Activated T-cell treated with anti-CD3 and anti-CD28 coated beads for 1 hour (primary cell): ENCODE measurements around the gene SLCO2B1.

ENCODE experiments used
- DNase-seq: peaks from one replicate; pipeline ENCODE4 v3.0.0-alpha.2; 2020; ENCODE audit warnings: low read depth

The SLCO2B1 gene

DNA sequence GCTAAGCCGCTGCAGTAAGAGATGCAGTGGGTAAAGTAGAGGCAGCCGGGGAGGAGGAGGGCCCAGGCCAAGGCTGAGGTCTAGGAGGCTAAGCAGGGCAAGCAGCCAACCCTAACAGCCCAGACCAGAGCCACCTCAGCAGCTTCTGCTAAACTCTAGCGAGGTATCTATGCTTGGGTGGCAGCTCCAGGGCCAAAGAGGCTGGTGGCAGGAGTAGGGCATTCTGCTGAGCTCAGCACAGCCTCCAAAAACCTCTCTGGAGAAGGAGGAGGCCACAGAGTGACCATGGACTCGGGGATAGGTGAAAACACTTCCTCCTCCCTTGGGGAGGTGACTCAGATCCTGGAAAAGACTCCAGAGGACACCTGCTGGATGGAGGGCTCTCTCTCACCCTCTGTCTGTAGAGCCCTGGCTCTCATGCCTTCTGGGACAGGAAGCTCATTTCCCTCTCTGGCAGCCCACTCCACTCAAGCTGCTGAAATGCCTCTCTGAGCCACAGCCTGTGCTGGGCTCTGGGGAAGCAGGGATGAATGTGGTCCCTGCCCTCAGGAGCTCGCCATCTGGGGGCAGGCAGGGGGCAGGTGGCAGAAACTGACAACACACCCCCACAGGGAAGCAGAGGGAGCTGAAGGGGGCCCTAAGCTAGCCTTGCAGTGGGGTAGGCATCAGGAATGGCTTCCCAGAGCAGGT, 73.2 kb downstream of the SLCO2B1 start:
- no peak for DNase-seq

DNA sequence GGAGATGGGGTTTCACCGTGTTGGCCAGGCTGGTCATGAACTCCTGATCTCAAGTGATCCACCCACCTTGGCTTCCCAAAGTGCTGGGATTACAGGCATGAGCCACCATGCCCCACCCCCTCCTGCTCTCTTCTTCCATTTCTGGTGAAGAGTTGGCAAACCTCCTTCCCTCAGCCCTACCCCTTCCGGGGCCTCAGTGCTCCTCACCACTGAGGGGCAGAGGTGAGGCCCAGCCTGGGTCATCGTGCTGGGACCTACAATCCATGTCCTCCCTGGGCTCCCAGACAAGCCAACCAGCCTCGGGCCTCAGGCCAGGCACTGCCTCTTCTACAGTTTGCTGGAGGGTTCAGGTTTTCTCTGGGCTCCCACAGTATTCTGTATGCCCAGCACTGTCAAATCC, 74.9 kb downstream of the SLCO2B1 start:
- no peak for DNase-seq

DNA sequence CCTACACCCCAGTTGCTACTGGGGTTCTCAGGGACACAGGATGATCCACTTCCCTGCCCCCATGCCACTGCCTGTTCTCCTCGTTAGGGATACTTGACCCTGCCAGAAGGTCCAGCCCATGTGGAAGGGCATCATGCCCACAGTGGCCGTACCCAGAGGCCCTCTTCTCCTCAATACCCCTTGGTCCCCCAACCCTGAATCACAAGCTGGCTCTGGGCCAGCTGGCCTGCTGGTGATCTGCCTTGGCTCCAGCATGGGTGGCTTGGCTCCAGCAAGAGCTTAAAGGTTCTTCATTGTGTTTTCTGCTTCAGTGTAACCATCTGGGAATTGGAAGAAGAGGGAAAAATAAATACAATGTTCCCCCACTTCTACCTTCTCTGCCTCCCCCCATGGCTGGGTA, 78.6 kb downstream of the SLCO2B1 start:
- DNase-seq = no peak

DNA sequence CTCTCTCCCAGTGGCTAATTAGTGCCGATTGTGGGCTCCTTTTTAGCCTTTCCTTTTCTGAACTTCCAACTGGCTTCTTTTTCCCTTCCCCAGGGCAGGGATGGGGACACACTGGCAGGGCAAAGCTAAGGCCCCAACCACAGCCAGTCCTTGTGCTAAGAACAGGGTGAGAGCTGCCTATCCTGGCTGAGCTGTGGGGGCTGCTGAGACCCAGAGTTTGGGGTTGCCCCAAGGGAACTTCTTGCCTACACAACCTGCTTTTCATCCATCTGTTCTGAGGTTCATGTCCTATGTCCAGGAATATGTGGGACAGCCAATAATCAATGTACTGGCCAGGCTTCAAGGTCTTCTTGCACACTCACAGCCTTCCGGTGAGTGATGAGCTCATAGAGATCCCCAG, 79.7 kb downstream of the SLCO2B1 start:
- DNase-seq = no peak

DNA sequence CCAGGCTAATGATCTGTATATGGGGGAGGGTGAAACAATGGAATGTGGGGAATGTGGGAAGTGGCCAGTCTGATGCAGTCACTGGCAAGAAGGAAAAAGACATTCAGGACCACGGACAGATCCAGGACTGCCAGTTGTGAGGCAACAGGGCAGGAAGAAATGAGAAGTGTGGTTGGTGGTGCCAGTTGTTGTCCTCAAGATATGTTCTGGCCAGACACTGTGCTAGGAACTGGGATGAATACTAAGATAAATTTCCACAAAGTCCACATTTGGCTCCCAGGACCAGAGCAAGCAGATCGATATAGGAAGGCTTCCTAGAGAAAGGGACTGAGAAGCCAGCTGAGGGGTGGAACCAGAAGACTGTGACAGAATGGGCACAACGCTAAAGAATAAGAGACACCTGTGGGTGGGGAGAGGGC, 82.9 kb downstream of the SLCO2B1 start:
- DNase-seq = no peak

DNA sequence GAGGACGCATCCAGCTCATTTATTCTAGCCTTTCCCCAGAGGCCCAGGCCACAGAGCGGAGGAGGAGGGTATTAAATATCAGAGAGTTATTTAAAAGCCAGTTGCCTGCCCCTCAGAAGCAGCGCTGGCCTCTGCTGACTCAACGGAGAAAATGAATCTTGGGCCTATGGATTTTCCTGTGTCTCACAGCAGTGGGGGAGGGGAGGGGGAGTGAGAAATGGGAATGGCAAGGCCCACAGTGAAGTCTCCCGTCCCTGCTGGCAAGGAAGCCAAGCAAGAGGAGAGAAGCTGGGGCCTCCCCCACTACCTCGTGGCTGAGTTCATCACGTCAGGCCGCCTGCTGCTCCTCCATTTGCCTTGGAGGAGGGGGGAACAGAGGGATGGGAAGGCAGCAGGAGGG, 85.2 kb downstream of the SLCO2B1 start:
- no peak for DNase-seq

DNA sequence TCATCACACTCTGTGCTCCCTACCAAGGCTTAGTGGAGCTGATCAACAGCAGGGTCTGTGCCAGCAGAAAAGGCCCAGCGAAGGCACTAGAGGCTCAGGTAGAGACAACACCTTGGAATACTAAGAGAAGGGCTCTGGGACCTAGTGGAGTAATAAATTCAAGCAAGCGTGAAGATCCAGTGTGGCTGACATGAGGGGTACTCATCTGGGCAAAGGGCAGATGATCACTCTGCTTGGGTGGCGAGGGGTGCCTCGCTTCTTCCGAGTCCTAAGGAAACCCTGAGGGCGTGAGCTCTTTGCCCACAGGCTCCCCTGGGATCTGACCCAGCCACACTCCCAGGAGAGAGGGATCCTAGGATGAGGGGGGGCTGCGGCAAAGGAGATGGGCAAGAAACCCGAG, 86.1 kb downstream of the SLCO2B1 start:
- DNase-seq = no peak

DNA sequence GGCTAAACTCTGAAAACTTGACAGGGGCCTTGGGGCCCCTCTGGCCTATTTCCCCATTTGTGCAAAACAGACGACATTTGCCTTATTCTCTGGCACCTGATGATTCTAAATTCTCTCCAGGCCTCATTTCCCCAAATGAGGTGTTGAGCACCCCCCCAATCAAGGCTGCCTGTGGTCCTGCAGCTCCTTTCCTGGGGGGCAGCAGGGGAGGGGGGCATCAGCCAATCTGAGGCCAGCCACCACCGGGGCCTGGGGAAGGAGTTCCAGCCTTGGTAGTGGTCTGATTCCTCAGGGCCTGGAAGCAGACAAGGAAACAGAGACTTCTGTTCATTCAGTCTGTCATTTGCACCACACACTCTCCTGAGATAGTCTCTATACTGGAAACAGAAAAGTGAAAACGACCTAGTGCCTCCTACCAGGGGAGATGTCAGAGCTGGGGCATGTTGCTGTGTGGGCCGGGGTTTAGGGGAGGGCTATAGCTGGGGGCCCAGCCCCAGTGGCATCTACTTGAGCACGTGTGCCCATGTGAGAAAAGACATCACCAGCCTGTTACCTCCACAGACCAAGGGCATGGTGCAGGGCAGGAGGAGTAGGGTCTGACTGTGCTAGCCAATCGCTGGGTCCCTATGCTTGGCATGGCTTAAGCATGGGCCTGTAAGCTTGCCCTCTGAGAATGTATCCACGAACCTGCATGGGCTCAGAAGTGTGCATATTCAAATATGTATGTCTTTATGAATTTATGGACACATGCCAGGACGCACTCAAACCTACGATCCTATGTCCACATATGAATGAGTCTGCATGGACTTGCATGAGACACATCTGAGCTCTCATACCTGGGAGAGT, 87.9 kb downstream of the SLCO2B1 start:
- no peak for DNase-seq

DNA sequence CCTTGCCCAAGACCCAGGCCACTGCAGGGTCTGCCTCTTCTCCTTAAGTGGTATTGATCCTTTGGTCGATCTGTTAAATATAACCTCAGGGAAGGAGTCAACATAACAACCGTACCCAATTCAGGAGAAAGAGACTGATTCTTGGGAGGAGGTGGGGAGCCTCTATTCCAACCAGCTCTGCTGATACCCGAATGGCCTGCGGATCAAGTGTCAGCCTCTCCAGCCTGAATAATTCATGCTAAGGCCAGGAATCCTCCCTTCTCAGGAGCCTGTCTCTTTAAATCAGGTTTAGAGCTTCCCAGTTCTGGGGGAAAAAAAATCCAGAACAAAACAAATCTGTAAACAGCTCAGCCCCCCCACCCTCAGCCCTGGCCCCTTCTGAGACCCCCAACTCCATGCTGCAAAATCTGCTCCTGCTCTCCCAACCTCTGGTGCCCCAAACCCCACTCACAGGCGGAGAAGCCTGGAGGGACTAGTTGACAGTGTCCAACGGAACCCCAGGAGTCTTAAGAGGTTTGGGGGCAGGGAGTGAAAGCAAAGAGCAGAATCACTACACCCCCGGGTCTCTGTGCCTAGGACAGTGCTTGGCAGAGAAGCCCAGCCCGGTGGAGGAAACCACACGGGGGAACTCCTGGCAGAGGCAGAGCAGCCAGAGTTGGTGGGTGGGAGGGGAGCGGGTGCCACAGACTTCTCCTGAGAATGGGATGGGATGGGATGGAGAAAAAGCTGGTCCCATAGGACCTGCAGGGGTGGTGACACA, 88.8 kb downstream of the SLCO2B1 start:
- DNase-seq = no peak

DNA sequence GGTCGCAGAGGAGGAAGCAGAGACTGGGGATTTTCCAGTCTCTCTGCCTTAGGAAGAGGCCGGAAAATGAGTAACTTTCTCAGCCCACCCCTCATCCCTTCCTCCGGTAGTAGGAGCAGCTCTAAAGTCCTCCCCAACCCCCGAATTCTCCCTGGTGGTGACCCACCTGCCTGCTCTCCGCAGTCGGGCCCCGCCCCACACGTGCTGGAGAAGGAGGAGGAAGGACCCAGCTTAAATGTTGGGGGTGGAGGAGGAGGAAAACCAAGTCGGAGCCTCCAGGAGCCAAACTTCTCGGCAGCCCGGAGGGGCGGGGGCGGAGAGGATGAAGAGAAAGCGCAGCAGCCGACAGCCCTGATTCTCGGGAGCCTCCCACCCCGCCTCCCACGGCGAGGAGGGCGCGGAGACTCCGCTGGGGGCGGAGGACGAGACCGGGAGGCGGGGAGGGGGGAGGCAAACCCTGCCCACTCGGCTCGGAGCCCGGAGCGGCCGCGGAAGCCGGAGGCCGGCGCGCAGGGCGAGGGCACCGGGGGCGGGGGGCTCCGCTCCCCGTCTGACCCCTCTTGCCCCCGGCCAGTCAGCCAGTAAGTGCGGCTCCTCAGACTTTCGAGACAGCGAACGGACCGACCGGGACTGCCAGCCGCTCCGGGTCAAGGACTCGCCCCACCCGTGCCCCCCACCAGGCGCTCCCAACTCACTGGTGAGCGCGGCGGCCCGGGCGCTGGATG, 89.6 kb downstream of the SLCO2B1 start, which contains the start of gene TPBGL:
Gene TPBGL (plus strand): TSS at position 464 of the 725 bp plus-strand sequence. CDS start 276 bp downstream, outside the sequence.
- no peak for DNase-seq

DNA sequence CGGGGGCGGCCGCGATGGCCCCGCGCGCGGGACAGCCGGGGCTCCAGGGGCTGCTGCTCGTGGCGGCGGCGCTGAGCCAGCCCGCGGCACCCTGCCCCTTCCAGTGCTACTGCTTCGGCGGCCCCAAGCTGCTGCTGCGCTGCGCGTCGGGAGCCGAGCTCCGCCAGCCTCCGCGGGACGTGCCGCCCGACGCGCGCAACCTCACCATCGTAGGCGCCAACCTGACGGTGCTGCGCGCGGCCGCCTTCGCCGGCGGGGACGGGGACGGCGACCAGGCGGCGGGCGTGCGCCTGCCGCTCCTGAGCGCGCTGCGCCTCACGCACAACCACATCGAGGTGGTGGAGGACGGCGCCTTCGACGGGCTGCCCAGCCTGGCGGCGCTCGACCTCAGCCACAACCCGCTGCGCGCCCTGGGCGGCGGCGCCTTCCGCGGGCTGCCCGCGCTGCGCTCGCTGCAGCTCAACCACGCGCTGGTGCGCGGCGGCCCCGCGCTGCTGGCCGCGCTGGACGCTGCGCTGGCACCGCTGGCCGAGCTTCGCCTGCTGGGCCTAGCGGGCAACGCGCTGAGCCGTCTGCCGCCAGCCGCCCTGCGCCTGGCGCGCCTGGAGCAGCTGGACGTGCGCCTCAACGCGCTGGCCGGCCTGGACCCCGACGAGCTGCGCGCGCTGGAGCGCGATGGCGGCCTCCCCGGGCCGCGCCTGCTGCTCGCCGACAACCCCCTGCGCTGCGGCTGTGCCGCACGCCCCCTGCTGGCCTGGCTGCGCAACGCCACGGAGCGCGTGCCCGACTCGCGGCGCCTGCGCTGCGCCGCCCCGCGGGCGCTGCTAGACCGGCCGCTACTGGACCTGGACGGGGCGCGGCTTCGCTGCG, 90.4 kb downstream of the SLCO2B1 start:
- DNase-seq = peak; percentile 76

DNA sequence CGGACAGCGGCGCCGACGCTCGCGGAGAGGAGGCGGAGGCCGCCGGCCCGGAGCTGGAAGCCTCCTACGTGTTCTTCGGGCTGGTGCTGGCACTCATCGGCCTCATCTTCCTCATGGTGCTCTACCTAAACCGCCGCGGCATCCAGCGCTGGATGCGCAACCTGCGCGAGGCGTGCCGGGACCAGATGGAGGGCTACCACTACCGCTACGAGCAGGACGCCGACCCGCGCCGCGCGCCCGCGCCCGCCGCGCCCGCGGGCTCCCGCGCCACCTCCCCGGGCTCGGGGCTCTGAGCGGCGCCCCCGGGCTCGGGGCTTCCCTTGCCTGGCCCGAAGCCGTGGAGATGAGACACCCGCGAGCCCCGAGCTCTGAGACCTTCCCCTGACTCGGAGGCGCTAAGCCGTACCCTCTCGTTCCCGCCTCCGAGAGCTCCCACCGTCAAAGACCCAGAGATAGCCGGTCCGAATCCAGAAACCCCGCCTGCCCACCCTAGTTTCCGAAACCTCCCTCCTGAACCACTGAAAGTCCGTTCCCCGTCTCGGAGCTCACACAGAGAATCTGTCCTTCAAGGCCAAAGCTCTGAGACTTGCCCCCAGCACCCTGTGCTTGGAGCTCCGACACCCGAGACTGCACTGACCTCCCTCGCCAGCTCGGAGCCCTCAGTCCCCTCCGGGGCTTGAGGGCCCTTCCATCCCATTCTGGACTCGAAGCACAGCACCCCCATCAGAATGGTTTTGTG, 91.2 kb downstream of the SLCO2B1 start:
- no peak for DNase-seq

DNA sequence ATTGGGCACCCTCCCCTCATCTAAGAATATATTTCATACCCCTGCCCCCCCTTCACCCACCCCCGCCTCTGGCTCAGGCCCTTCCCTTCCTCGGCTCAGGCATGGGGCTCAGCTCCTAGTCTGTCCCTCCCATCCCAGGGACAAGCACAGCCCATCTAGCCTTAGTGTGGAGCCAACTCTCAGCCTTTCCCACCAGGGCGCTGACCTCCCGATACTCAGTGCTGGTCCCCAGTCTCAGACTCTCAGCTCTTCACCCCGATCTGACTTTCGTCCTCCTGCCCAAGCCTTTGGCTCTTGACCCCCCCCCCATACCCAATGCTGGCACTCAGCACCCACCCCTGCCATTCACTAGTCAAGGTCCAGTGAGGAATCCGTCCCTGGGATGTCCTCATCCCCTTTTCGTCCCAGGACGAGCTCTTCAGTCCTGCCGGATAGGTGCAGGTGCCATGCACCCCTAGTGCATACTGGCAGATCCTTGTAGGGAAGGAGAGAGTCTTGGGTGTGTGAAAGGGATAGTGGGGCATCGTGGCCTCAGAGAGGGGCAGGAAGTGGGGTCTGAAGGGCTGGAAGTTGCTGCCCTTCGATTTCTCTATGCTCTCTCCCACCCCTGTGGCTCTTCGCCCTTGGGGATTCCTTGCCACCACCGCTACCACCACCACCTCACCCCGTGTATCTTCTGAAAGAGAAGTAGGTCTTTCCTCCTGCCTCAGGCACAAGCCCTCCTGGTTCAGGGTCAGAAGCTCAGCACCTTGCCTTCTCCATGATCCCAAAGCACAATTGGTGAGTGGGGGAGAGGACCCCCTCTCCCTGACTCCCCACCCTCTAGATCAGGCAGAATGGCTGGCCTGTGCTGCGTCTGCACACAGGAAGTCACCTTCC, 92.1 kb downstream of the SLCO2B1 start:
- DNase-seq = no peak

DNA sequence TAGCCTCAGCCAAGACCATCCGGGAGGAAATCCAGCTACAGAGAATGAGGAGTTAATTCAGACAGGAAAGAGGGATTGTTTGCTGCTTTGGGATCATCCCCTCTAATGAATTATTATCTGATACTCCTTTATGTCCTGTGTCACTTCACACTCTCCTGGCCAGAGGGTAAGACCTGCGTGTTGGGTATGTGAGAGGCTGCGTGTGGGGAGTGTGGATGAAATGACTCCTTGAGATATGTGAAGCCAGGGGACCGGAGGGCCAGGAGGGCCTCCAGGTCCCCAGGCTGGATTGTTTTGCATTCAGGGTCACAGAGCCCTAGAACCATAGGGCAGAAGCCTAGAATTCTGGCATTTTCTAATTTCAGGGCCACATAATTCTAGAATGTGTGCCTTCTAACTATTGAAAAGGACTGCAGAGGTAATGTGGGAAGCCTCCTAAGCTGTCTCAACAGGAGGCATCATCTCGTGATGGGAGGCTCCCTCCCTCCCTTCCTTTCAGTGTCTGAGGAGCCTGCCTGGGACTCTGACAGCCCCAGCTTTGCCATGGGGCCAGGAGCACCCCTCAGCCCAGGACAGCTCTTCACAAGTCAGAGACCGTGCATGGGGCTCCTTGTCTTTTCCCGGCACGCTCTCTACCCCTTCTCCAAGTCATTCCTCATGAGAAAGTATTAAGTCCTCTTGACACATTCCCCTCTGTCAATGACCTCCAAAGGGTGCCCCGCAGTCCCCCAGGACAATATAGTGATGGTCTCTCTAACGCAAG, 93.3 kb downstream of the SLCO2B1 start:
- DNase-seq = no peak

DNA sequence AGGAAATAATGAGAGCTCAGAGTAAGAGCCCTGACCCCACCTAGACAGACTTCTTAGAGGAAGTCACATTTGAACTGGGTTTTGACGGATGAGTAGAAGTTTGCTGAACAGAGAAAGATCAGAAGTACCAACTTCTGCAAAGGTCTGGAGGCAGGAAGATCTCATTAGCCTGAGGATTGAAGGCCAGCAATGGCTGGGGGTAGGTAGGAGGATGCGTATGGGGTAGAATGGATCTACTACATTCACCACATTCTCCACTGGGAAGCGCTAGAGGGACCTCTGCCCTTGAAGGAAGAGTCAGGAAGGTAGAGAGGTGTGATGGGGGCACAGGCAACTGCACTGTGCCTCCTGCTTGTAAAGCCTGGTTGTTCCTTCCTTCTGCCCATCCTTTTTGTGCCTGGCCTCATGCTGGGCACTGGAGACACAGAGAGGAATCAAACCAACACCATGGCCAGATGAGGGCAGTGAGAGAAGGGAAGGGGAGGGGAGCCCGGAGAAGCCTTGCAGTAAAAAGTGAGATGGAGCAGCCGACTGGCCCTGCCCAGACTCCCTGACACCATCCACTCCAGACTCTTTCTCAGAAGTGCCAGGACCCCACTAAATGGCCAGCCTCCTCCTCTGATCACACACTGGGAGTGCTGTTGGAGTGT, 94.6 kb downstream of the SLCO2B1 start:
- no peak for DNase-seq

DNA sequence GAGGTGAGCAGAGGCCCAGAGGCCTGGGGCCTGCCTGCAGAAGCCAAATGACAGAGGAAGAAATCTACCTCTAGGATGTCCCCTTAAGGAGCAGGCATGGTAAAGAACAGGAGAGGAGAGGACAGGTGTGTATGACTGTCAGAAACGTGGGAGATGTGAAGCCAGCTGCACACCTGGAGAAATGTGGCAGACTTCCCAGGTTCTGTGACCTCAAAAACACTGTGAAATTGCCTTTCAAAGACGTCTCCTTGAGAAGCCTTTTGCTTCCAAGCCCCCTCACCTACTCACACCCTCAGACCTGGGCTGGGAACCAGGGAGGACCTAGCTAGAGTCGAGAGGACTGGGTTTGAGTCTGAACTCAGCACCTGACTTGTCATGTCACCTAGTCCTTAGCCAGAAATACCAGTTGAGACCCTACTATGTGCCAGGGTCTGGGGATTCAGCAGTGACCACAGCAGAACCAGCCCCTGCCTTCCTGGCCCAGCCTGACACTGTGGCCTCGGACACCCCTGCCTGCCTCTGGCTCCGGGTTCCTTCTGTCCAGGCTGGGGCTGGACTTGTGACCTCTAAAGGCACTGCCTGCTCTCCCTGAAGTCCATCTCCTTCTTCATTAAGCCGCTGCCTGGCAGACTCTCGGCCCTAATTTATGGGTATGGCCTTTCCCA, 95.2 kb downstream of the SLCO2B1 start:
- DNase-seq = no peak

DNA sequence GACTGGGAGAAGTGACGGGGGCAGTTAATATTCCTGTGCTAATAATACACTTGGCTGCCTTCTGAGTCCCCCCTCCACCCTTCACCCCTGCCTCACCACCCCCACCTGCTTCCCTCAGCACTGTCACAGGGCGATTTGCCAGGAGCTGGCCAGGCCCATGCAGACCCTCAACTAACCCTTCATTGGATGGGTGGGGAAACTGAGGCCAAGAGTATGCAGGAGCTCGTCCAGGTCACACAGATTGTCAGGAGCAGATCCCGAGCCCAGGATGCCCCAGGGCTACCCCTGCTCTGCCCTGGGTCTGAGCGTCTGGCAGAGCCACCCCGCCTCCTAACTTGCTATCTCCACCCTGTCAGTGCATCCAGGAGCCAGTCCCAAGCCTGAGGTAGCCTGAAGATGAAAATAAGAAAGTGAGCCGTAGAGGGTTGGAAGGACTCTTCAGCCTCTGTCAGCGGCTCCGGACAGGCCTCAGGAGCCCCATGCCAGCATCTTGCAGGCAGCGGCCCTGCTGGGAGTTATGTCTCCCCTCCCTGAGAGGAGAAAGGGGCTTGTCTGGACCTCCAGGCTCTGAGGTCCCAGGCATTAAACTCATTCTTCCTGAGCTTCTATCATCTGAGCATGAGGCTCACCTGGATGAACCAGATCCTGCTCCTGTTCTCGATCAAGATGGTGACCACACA, 95.9 kb downstream of the SLCO2B1 start:
- DNase-seq = no peak
